GM10266 (cell line): ENCODE measurements around the gene TPP2.

Source experiments
- DNase-seq: peaks from one replicate; pipeline ENCODE4 v3.0.0; 2012; ENCODE audit errors: extremely low spot score
- CTCF ChIP-seq: IDR thresholded peaks from 2 replicates; pipeline ENCODE4 v1.5.1; 2012; ENCODE audit warnings: mild to moderate bottlenecking, low read depth; ENCODE audit not compliant: control insufficient read depth, insufficient read depth; ENCODE audit errors: missing control alignments

Gene TPP2

GRCh38 chr13:102563267-102563666 is 33.5 kb upstream of the TPP2 start:
- TF ChIP-seq CTCF, result no peak
- no peak for DNase-seq

GRCh38 chr13:102564564-102564963 is 32.2 kb upstream of the TPP2 start:
- DNase-seq, result no peak
- TF ChIP-seq CTCF, result no peak

- no peak for DNase-seq
These were observed 30.3 kb upstream of the TPP2 start for GRCh38 chr13:102566513-102566912.

GRCh38 chr13:102567857-102568256 is 28.9 kb upstream of the TPP2 start:
- TF ChIP-seq CTCF, result no peak

More at GRCh38 chr13:102566513-102566912, 30.3 kb upstream of the TPP2 start:
- TF ChIP-seq CTCF, result no peak

GRCh38 chr13:102569488-102569887 is 27.3 kb upstream of the TPP2 start:
- DNase-seq, result no peak
- no peak for TF ChIP-seq CTCF

More at GRCh38 chr13:102567857-102568256, 28.9 kb upstream of the TPP2 start:
- DNase-seq, result no peak

- no peak for DNase-seq
These were observed 25.7 kb upstream of the TPP2 start for GRCh38 chr13:102571075-102571474.

GRCh38 chr13:102572323-102572722 is 24.5 kb upstream of the TPP2 start:
- no peak for TF ChIP-seq CTCF

More at GRCh38 chr13:102571075-102571474, 25.7 kb upstream of the TPP2 start:
- no peak for TF ChIP-seq CTCF

More at GRCh38 chr13:102572323-102572722, 24.5 kb upstream of the TPP2 start:
- no peak for DNase-seq
